Upper lobe of left lung (tissue), 4 donors: ENCODE results near the gene DENND10.

Experiments
- EP300 ChIP-seq, 4 donors: sonication (generic); formaldehyde crosslinking; IDR thresholded peaks; one replicate each; pipeline ENCODE4 v1.5.1; 2017; ENCODE audit warnings: antibody characterized with exemption in 4 of 4, control low read depth in 2 of 4
- POLR2A ChIP-seq, 4 donors: fragments of 450-650 bp; IDR thresholded peaks; one replicate each; pipeline ENCODE4 v1.5.1; 2016 to 2017; ENCODE audit warnings: antibody characterized with exemption in 4 of 4, mild to moderate bottlenecking in 2 of 4
- POLR2AphosphoS5 ChIP-seq, 2 donors: sonication (generic); formaldehyde crosslinking; IDR thresholded peaks; one replicate each; pipeline ENCODE4 v1.5.1; 2017; ENCODE audit warnings: antibody characterized with exemption in 2 of 2
- TF ChIP-seq, protein P1 (sequence below), 6 experiments: fragments of 450-650 bp in 4 of 6; fragments of 200-600 bp in 2 of 6; sonication (generic) in 2 of 6; IDR thresholded peaks; one replicate each; pipeline ENCODE4 v1.5.1; 2016 to 2019; ENCODE audit warnings: antibody characterized with exemption in 6 of 6

DNA sequence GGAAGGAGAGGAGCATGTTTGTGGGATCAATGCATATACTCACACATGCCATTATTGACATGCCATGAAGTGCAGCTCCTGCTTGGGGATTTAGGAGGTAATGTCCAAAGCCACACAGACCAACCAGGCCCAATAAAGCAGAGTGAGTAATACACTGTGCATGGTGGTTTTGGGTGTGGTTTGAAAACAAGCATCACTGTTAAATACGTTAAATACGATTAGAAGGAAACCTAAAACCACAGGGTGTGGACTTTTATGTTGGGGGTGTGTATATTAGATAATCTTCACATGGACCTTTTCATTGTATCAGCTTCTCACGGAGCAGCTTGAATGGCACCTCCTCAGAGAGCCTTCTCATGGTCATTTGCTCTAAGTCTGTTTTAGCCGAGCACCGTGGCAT, 12.9 kb upstream of the DENND10 start:
- TF ChIP-seq EP300 (IDR thresholded peaks at IDR 0.05) (no peak), POLR2AphosphoS5 (IDR thresholded peaks at IDR 0.05) (no peak), POLR2A (IDR thresholded peaks at IDR 0.05) (no peak)
- TF ChIP-seq, protein P1, sequence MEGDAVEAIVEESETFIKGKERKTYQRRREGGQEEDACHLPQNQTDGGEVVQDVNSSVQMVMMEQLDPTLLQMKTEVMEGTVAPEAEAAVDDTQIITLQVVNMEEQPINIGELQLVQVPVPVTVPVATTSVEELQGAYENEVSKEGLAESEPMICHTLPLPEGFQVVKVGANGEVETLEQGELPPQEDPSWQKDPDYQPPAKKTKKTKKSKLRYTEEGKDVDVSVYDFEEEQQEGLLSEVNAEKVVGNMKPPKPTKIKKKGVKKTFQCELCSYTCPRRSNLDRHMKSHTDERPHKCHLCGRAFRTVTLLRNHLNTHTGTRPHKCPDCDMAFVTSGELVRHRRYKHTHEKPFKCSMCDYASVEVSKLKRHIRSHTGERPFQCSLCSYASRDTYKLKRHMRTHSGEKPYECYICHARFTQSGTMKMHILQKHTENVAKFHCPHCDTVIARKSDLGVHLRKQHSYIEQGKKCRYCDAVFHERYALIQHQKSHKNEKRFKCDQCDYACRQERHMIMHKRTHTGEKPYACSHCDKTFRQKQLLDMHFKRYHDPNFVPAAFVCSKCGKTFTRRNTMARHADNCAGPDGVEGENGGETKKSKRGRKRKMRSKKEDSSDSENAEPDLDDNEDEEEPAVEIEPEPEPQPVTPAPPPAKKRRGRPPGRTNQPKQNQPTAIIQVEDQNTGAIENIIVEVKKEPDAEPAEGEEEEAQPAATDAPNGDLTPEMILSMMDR (IDR thresholded peaks at IDR 0.05), result no peak
